ENCODE results near the gene CABYR. TPM values are rescaled to one million over a fixed set of nuclear protein-coding genes. Genes with fewer than 3 reads are reported as not detected.

CABYR gene
- total RNA-seq, 1 experiment from 2014 or later = 5.4 TPM

- Histone ChIP-seq H4K20me1 (ENCODE audit: low read length) (no peaks in the 10 kb centered on the region), H3K9ac (ENCODE audit: low read length) (no peak overlapping the region), H3K27ac (ENCODE audit: low read length) (no peak overlapping the region), H3K4me1 (ENCODE audit: insufficient read depth, low read length) (no peaks in the 10 kb centered on the region), H3F3A (ENCODE audit: low read length, unreplicated experiment) (no peaks in the 10 kb centered on the region), H3K36me3 (ENCODE audit: low read depth, low read length) (peaks cover 5% of the 10 kb centered on the region; the same call in 1 of the 2 replicates), H2AFZ (ENCODE audit: low read length) (no peak overlapping the region), H3K9me2 (replicated peaks; ENCODE audit: low read length) (no peaks in the 10 kb centered on the region), H3K4me2 (ENCODE audit: low read length) (no peak overlapping the region), H3K4me3 (ENCODE audit: low read length) (no peak overlapping the region), H3K27me3 (ENCODE audit: low read length) (no peaks in the 10 kb centered on the region), H3K79me2 (ENCODE audit: low read length) (no peaks in the 10 kb centered on the region), H3K9me3 (ENCODE audit: low read length) (no peaks in the 10 kb centered on the region)
- intact Hi-C loops (cut with micrococcal nuclease) = no loop called here
- ATAC-seq (no peak), DNase-seq (no peak)
- BruUV-seq (replicated peaks) = no TSS peak
- no peak for TF ChIP-seq CTCF (conservative IDR thresholded peaks at IDR 0.05; ENCODE audit: low read depth, low read length)
- TF ChIP-seq EZH2phosphoT487 (IDR thresholded peaks at IDR 0.05; ENCODE audit: borderline replicate concordance, low read length) = no peak
- TF ChIP-seq EZH2 (IDR thresholded peaks at IDR 0.05; ENCODE audit: low read length, unreplicated experiment) = no peak
- POLR2A ChIA-PET (ENCODE audit: unreplicated experiment) = no interaction called here
- CTCF ChIA-PET = no interaction called here
Measured at GRCh38 chr18:24161304-24161703, 22.4 kb downstream of the CABYR start.

- CTCF ChIA-PET = interaction anchor here (0.6 kb wide), 1 partner anchor 197 kb away, joined by 3 read pairs; no protein-coding TSS in a partner anchor
- Histone ChIP-seq H3K9me2 (replicated peaks; ENCODE audit: low read length) (no peaks in the 10 kb centered on the region), H3K4me2 (ENCODE audit: low read length) (no peak overlapping the region), H3K9ac (ENCODE audit: low read length) (no peak overlapping the region), H2AFZ (ENCODE audit: low read length) (no peak overlapping the region), H3K4me3 (ENCODE audit: low read length) (no peak overlapping the region), H3K4me1 (ENCODE audit: insufficient read depth, low read length) (peaks cover under 1% of the 10 kb centered on the region; the same call in 1 of the 2 replicates), H3K27me3 (ENCODE audit: low read length) (no peaks in the 10 kb centered on the region), H3K79me2 (ENCODE audit: low read length) (no peaks in the 10 kb centered on the region), H3K9me3 (ENCODE audit: low read length) (no peaks in the 10 kb centered on the region), H3K27ac (ENCODE audit: low read length) (no peak overlapping the region), H4K20me1 (ENCODE audit: low read length) (no peaks in the 10 kb centered on the region), H3F3A (ENCODE audit: low read length, unreplicated experiment) (no peaks in the 10 kb centered on the region), H3K36me3 (ENCODE audit: low read depth, low read length) (peaks cover 2% of the 10 kb centered on the region; the same call in 1 of the 2 replicates)
- POLR2A ChIA-PET (ENCODE audit: unreplicated experiment) = no interaction called here
- ATAC-seq (no peak), DNase-seq (no peak)
- no TSS peak for BruUV-seq (replicated peaks)
- no peak for TF ChIP-seq CTCF (conservative IDR thresholded peaks at IDR 0.05; ENCODE audit: low read depth, low read length)
- no peak for TF ChIP-seq EZH2phosphoT487 (IDR thresholded peaks at IDR 0.05; ENCODE audit: borderline replicate concordance, low read length)
- no peak for TF ChIP-seq EZH2 (IDR thresholded peaks at IDR 0.05; ENCODE audit: low read length, unreplicated experiment)
- intact Hi-C loops (cut with micrococcal nuclease) = no loop called here
Measured at GRCh38 chr18:24168496-24168895, 29.6 kb downstream of the CABYR start.

- Histone ChIP-seq H3K9me3 (ENCODE audit: low read length) (no peaks in the 10 kb centered on the region), H3K79me2 (ENCODE audit: low read length) (no peaks in the 10 kb centered on the region), H3K9ac (ENCODE audit: low read length) (no peak overlapping the region), H3K36me3 (ENCODE audit: low read depth, low read length) (no peaks in the 10 kb centered on the region), H3K4me3 (ENCODE audit: low read length) (no peak overlapping the region), H3F3A (ENCODE audit: low read length, unreplicated experiment) (no peaks in the 10 kb centered on the region), H2AFZ (ENCODE audit: low read length) (no peak overlapping the region), H3K27me3 (ENCODE audit: low read length) (no peaks in the 10 kb centered on the region), H3K27ac (ENCODE audit: low read length) (no peak overlapping the region), H3K9me2 (replicated peaks; ENCODE audit: low read length) (no peaks in the 10 kb centered on the region), H4K20me1 (ENCODE audit: low read length) (no peaks in the 10 kb centered on the region), H3K4me2 (ENCODE audit: low read length) (no peak overlapping the region), H3K4me1 (ENCODE audit: insufficient read depth, low read length) (peaks cover 13% of the 10 kb centered on the region)
- ChIA-PET CTCF (no interaction called here), POLR2A (ENCODE audit: unreplicated experiment) (no interaction called here)
- no TSS peak for BruUV-seq (replicated peaks)
- ATAC-seq (no peak), DNase-seq (no peak)
- TF ChIP-seq CTCF (conservative IDR thresholded peaks at IDR 0.05; ENCODE audit: low read depth, low read length) (no peak), EZH2phosphoT487 (IDR thresholded peaks at IDR 0.05; ENCODE audit: borderline replicate concordance, low read length) (no peak), EZH2 (IDR thresholded peaks at IDR 0.05; ENCODE audit: low read length, unreplicated experiment) (no peak)
- intact Hi-C loops (cut with micrococcal nuclease) = loop anchor here (5.0 kb wide), 2 partner anchors 47 to 62 kb away; no protein-coding TSS in a partner anchor
Measured at GRCh38 chr18:24170360-24170759, 31.5 kb downstream of the CABYR start.

Measured in PC-3 (cell line).